Measurements from ENCODE around the gene CACNA2D1.

CACNA2D1 gene

GRCh38 chr7:82211333-82211732 lies 232.2 kb downstream of the CACNA2D1 start:
- DNase-seq = no peak

GRCh38 chr7:82210416-82211184 lies 233.0 kb downstream of the CACNA2D1 start:
- no peak for DNase-seq

GRCh38 chr7:82209179-82209747 lies 234.3 kb downstream of the CACNA2D1 start:
- DNase-seq = peak; percentile 44 to 73

- DNase-seq = no peak
Measured at GRCh38 chr7:82204694-82205093, 238.9 kb downstream of the CACNA2D1 start.

GRCh38 chr7:82202965-82203364 lies 240.6 kb downstream of the CACNA2D1 start:
- no peak for DNase-seq

- no peak for DNase-seq
Measured at GRCh38 chr7:82202107-82202506, 241.5 kb downstream of the CACNA2D1 start.

- no peak for DNase-seq
Measured at GRCh38 chr7:82200601-82201000, 243.0 kb downstream of the CACNA2D1 start.

GRCh38 chr7:82194016-82194643 lies 249.4 kb downstream of the CACNA2D1 start:
- no peak for DNase-seq

- no peak for DNase-seq
Measured at GRCh38 chr7:82188636-82189035, 254.9 kb downstream of the CACNA2D1 start.

GRCh38 chr7:82185443-82185842 lies 258.1 kb downstream of the CACNA2D1 start:
- no peak for DNase-seq

- DNase-seq = no peak
Measured at GRCh38 chr7:82183634-82184033, 259.9 kb downstream of the CACNA2D1 start.

GRCh38 chr7:82179311-82179710 lies 264.3 kb downstream of the CACNA2D1 start:
- no peak for DNase-seq

GRCh38 chr7:82175319-82175718 lies 268.3 kb downstream of the CACNA2D1 start:
- no peak for DNase-seq

- DNase-seq = no peak
Measured at GRCh38 chr7:82173400-82174021, 270.1 kb downstream of the CACNA2D1 start.

- DNase-seq = peak; percentile 4 to 33
Measured at GRCh38 chr7:82172881-82173280, 270.7 kb downstream of the CACNA2D1 start.

GRCh38 chr7:82172017-82172416 lies 271.6 kb downstream of the CACNA2D1 start:
- DNase-seq = peak in 1 of 2 experiments; percentile 5

GRCh38 chr7:82167558-82168314 lies 275.8 kb downstream of the CACNA2D1 start:
- no peak for DNase-seq

- no peak for DNase-seq
Measured at GRCh38 chr7:82166260-82167015, 277.1 kb downstream of the CACNA2D1 start.

GRCh38 chr7:82164813-82165212 lies 278.8 kb downstream of the CACNA2D1 start:
- DNase-seq = peak; percentile 19 to 62

GRCh38 chr7:82164410-82164809 lies 279.2 kb downstream of the CACNA2D1 start:
- no peak for DNase-seq

GRCh38 chr7:82163586-82163985 lies 280.0 kb downstream of the CACNA2D1 start:
- DNase-seq = no peak

- DNase-seq = no peak
Measured at GRCh38 chr7:82162289-82162688, 281.3 kb downstream of the CACNA2D1 start.
